Activated naive CD8-positive, alpha-beta T cell treated with anti-CD3 and anti-CD28 coated beads, Interleukin-2, amount 10 ng/mL, durations not matched to agents 7 days and 5 days (primary cell): ENCODE data around the gene BEST3. TPM values are rescaled to one million over a fixed set of nuclear protein-coding genes. Genes with fewer than 3 reads are reported as not detected.

ENCODE experiments used
- ATAC-seq: fragments of 150-1000 bp; cut with Tn5 transposase; one replicate; pipeline ENCODE4 v1.10.0; 2021; ENCODE audit warnings: low read depth, moderate library complexity
- POLR2A ChIA-PET: fragments of 350-600 bp; sonication (Branson Sonifier 250); formaldehyde crosslinking; loops from one replicate; lab custom pipeline; 2021; ENCODE audit warnings: antibody characterized with exemption; lab: Charles Lee
- DNase-seq: peaks from one replicate; pipeline ENCODE4 v3.0.0; 2021
- H3K27ac Mint-ChIP-seq: one replicate; pipeline ENCODE4 v1.8.0; 2022; ENCODE audit warnings: mild to moderate bottlenecking, mixed read lengths
- H3K27me3 Mint-ChIP-seq: one replicate; pipeline ENCODE4 v1.8.0; 2022; ENCODE audit warnings: mild to moderate bottlenecking, moderate library complexity, mixed read lengths
- H3K36me3 Mint-ChIP-seq: one replicate; pipeline ENCODE4 v1.8.0; 2021; ENCODE audit warnings: mild to moderate bottlenecking, mixed read lengths
- H3K4me1 Mint-ChIP-seq: one replicate; pipeline ENCODE4 v1.8.0; 2021; ENCODE audit warnings: mixed read lengths
- H3K4me3 Mint-ChIP-seq: one replicate; pipeline ENCODE4 v1.8.0; 2022; ENCODE audit warnings: mild to moderate bottlenecking, moderate library complexity, mixed read lengths
- H3K9me3 Mint-ChIP-seq: one replicate; pipeline ENCODE4 v1.8.0; 2021; ENCODE audit warnings: mixed read lengths
- total RNA-seq, 2 experiments: library from RNA; stranded (reverse); gene quantifications; one replicate each; pipeline ENCODE4 v1.2.3, GENCODE V29; 2021

Gene BEST3
- total RNA-seq, 2 experiments from 2014 or later, result not detected

GRCh38 chr12:69708649-69709048 lies 9.5 kb upstream of the BEST3 start:
- Mint-ChIP-seq H3K9me3 (no peaks in the 10 kb centered on the region), H3K4me1 (no peaks in the 10 kb centered on the region), H3K36me3 (no peaks in the 10 kb centered on the region), H3K4me3 (no peak overlapping the region), H3K27ac (no peak overlapping the region), H3K27me3 (peaks cover 9% of the 10 kb centered on the region)
- ATAC-seq (no peak), DNase-seq (no peak)
- POLR2A ChIA-PET, result no interaction called here

GRCh38 chr12:69704357-69704756 lies 5.3 kb upstream of the BEST3 start:
- Mint-ChIP-seq H3K27me3 (peaks cover 7% of the 10 kb centered on the region), H3K9me3 (no peaks in the 10 kb centered on the region), H3K27ac (no peak overlapping the region), H3K4me1 (no peaks in the 10 kb centered on the region), H3K4me3 (no peak overlapping the region), H3K36me3 (no peaks in the 10 kb centered on the region)
- no peak for ATAC-seq
- POLR2A ChIA-PET, result no interaction called here
- DNase-seq, result no peak

GRCh38 chr12:69703146-69703642 lies 4.1 kb upstream of the BEST3 start:
- H3K9me3 Mint-ChIP-seq, result no peaks in the 10 kb centered on the region
- POLR2A ChIA-PET, result no interaction called here
- DNase-seq, result no peak
- no peak for ATAC-seq
- H3K4me1 Mint-ChIP-seq, result no peaks in the 10 kb centered on the region
- peaks cover 6% of the 10 kb centered on the region for H3K27me3 Mint-ChIP-seq
- no peak overlapping the region for H3K27ac Mint-ChIP-seq
- no peak overlapping the region for H3K4me3 Mint-ChIP-seq
- no peaks in the 10 kb centered on the region for H3K36me3 Mint-ChIP-seq

GRCh38 chr12:69701826-69702225 lies 2.7 kb upstream of the BEST3 start:
- Mint-ChIP-seq H3K9me3 (no peaks in the 10 kb centered on the region), H3K27ac (no peak overlapping the region), H3K27me3 (peaks cover 10% of the 10 kb centered on the region), H3K4me3 (no peak overlapping the region), H3K36me3 (no peaks in the 10 kb centered on the region), H3K4me1 (no peaks in the 10 kb centered on the region)
- DNase-seq (no peak), ATAC-seq (no peak)
- POLR2A ChIA-PET, result no interaction called here

GRCh38 chr12:69698054-69698453 lies 1.0 kb downstream of the BEST3 start:
- ATAC-seq (no peak), DNase-seq (no peak)
- POLR2A ChIA-PET, result no interaction called here
- no peaks in the 10 kb centered on the region for H3K36me3 Mint-ChIP-seq
- no peaks in the 10 kb centered on the region for H3K4me1 Mint-ChIP-seq
- H3K4me3 Mint-ChIP-seq, result no peak overlapping the region
- no peaks in the 10 kb centered on the region for H3K9me3 Mint-ChIP-seq
- H3K27me3 Mint-ChIP-seq, result peaks cover 7% of the 10 kb centered on the region
- H3K27ac Mint-ChIP-seq, result no peak overlapping the region

GRCh38 chr12:69694123-69694522 lies 5.0 kb downstream of the BEST3 start:
- peaks cover 6% of the 10 kb centered on the region for H3K4me1 Mint-ChIP-seq
- H3K4me3 Mint-ChIP-seq, result no peak overlapping the region
- H3K27ac Mint-ChIP-seq, result no peak overlapping the region
- POLR2A ChIA-PET, result no interaction called here
- H3K27me3 Mint-ChIP-seq, result peaks cover 4% of the 10 kb centered on the region
- DNase-seq, result no peak
- H3K9me3 Mint-ChIP-seq, result no peaks in the 10 kb centered on the region
- no peaks in the 10 kb centered on the region for H3K36me3 Mint-ChIP-seq
- ATAC-seq, result no peak

- H3K4me1 Mint-ChIP-seq, result peaks cover 8% of the 10 kb centered on the region
- no peak for ATAC-seq
- H3K9me3 Mint-ChIP-seq, result no peaks in the 10 kb centered on the region
- H3K27ac Mint-ChIP-seq, result no peak overlapping the region
- DNase-seq, result no peak
- H3K36me3 Mint-ChIP-seq, result no peaks in the 10 kb centered on the region
- POLR2A ChIA-PET, result no interaction called here
- H3K27me3 Mint-ChIP-seq, result peaks cover 15% of the 10 kb centered on the region
- no peak overlapping the region for H3K4me3 Mint-ChIP-seq
These were observed 9.5 kb downstream of the BEST3 start for GRCh38 chr12:69689638-69690037.

GRCh38 chr12:69688471-69689427 lies 10.4 kb downstream of the BEST3 start:
- DNase-seq (peak; percentile 30), ATAC-seq (peak; percentile 73)
- no peak overlapping the region for H3K4me3 Mint-ChIP-seq
- no peaks in the 10 kb centered on the region for H3K9me3 Mint-ChIP-seq
- H3K36me3 Mint-ChIP-seq, result no peaks in the 10 kb centered on the region
- peaks cover 15% of the 10 kb centered on the region for H3K27me3 Mint-ChIP-seq
- peaks cover 8% of the 10 kb centered on the region for H3K4me1 Mint-ChIP-seq
- no peak overlapping the region for H3K27ac Mint-ChIP-seq
- POLR2A ChIA-PET, result no interaction called here

- no peak overlapping the region for H3K4me3 Mint-ChIP-seq
- no peak overlapping the region for H3K27ac Mint-ChIP-seq
- POLR2A ChIA-PET, result no interaction called here
- peaks cover 17% of the 10 kb centered on the region for H3K27me3 Mint-ChIP-seq
- ATAC-seq (no peak), DNase-seq (no peak)
- H3K36me3 Mint-ChIP-seq, result no peaks in the 10 kb centered on the region
- no peaks in the 10 kb centered on the region for H3K9me3 Mint-ChIP-seq
- peaks cover 8% of the 10 kb centered on the region for H3K4me1 Mint-ChIP-seq
These were observed 11.1 kb downstream of the BEST3 start for GRCh38 chr12:69688021-69688420.

GRCh38 chr12:69687390-69687789 lies 11.7 kb downstream of the BEST3 start:
- no peaks in the 10 kb centered on the region for H3K36me3 Mint-ChIP-seq
- peaks cover 17% of the 10 kb centered on the region for H3K27me3 Mint-ChIP-seq
- ATAC-seq, result no peak

GRCh38 chr12:69686731-69687130 lies 12.4 kb downstream of the BEST3 start:
- no peak for DNase-seq
- no peak overlapping the region for H3K4me3 Mint-ChIP-seq
- H3K36me3 Mint-ChIP-seq, result no peaks in the 10 kb centered on the region
- peaks cover 8% of the 10 kb centered on the region for H3K4me1 Mint-ChIP-seq
- H3K27ac Mint-ChIP-seq, result no peak overlapping the region
- POLR2A ChIA-PET, result no interaction called here
- no peaks in the 10 kb centered on the region for H3K9me3 Mint-ChIP-seq
- no peak for ATAC-seq
- peaks cover 17% of the 10 kb centered on the region for H3K27me3 Mint-ChIP-seq

More at GRCh38 chr12:69687390-69687789, 11.7 kb downstream of the BEST3 start:
- H3K4me1 Mint-ChIP-seq, result peaks cover 8% of the 10 kb centered on the region
- H3K9me3 Mint-ChIP-seq, result no peaks in the 10 kb centered on the region
- no peak overlapping the region for H3K27ac Mint-ChIP-seq
- DNase-seq, result no peak
- POLR2A ChIA-PET, result no interaction called here
- H3K4me3 Mint-ChIP-seq, result no peak overlapping the region

GRCh38 chr12:69685810-69686209 lies 13.3 kb downstream of the BEST3 start:
- Mint-ChIP-seq H3K4me1 (peaks cover 8% of the 10 kb centered on the region), H3K4me3 (no peak overlapping the region), H3K27ac (no peak overlapping the region), H3K36me3 (no peaks in the 10 kb centered on the region), H3K27me3 (peaks cover 17% of the 10 kb centered on the region), H3K9me3 (no peaks in the 10 kb centered on the region)
- POLR2A ChIA-PET, result no interaction called here
- ATAC-seq (no peak), DNase-seq (no peak)

GRCh38 chr12:69684466-69684865 lies 14.6 kb downstream of the BEST3 start:
- Mint-ChIP-seq H3K27ac (no peak overlapping the region), H3K4me1 (peaks cover 6% of the 10 kb centered on the region), H3K9me3 (no peaks in the 10 kb centered on the region), H3K27me3 (peaks cover 17% of the 10 kb centered on the region), H3K36me3 (no peaks in the 10 kb centered on the region), H3K4me3 (no peak overlapping the region)
- ATAC-seq (no peak), DNase-seq (no peak)
- POLR2A ChIA-PET, result no interaction called here

GRCh38 chr12:69682110-69682755 lies 16.9 kb downstream of the BEST3 start:
- Mint-ChIP-seq H3K4me1 (no peaks in the 10 kb centered on the region), H3K4me3 (no peak overlapping the region), H3K27ac (no peak overlapping the region), H3K27me3 (peaks cover 14% of the 10 kb centered on the region), H3K9me3 (no peaks in the 10 kb centered on the region), H3K36me3 (no peaks in the 10 kb centered on the region)
- ATAC-seq (no peak), DNase-seq (no peak)
- POLR2A ChIA-PET, result no interaction called here
